GM21528 (cell line): ENCODE measurements around the gene SPATA9.
"Not testable (repeated sequence)": the region's sequence is repeated elsewhere in the genome, so short reads cannot be mapped to it uniquely, and the experiment has no call there.

Experiments
- ATAC-seq: cut with Tn5 transposase; IDR thresholded peaks from one replicate; pipeline ENCODE4 v1.9.1; 2021; ENCODE audit warnings: mild to moderate bottlenecking, moderate library complexity; ENCODE audit not compliant: unreplicated experiment, low FRiP score

SPATA9 gene

GRCh38 chr5:95718203-95718602 is 35.4 kb upstream of the SPATA9 start:
- peak; percentile 81 for ATAC-seq

DNA sequence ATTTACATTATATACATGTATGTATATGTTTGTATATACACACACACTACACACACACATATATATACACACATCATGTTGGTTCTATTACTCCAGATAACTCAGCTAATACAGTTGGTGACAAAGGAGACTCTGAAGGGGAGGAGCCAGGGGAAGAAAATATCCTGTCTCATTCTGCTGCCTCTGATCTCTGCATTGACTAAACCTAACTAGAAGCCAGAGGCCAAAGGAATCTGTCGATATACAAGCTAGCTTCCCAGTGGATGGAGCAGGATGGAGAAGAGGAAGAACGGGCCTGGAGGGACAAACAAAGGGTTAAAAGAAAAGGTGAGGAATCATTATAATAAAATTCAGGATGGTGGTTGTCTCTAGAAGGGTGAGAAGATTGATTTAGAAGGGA is 34.6 kb upstream of the SPATA9 start:
- no peak for ATAC-seq

GRCh38 chr5:95715799-95716461 is 33.1 kb upstream of the SPATA9 start:
- no peak for ATAC-seq

DNA sequence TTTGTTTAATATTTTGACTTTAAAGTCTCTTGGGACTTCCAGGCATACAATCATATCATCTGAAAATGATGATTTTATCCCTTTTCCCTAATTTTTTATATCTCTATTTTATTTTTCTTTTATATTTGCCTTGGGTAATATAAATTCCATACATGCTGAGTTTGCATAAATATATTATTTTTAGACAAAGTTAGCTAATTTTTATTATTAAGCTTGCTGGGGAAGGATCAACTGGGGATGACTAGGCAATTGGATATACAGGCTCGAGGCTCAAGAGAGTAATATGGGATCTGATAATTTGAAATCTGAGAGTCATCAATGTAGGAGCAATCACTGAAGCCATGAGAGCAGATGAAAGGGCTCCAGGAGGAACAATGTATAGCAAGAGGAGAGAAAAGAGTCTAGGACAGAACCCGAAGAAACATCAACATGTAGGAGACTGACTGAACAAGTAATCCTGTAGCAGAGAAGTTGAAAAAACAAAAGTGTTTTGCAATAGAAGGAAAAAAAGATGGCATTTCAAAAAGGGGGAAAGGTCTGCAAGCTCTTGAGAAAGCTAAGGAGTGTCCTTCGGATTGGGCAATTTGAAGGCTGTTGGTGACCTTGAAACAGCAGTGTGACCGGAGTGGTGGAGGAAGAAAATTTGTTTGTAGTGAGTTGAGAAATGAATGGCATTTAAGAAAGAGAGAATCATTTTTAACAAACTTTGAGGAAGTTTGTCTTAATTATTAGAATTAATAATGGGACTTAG is 31.3 kb upstream of the SPATA9 start:
- ATAC-seq = no peak

DNA sequence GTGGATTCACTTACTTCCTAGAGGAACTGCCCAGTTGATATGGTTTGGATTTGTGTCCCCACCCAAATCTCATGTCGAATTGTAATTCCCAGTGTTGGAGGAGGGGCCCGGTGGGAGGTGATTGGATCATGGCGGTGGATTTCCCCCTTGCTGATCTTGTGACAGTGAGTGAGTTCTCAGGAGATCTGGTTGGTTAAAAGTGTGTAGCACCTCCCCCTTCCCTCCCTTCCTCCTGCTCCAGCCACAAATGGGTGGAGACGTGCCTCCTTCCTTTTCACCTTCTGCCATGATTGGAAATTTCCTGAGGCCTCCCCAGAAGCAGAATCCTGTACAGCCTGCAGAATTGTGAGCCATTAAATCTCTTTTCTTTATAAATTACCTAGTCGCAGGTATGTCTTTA is 30.5 kb upstream of the SPATA9 start:
- ATAC-seq = not testable (repeated sequence)

- ATAC-seq = no peak
Measured at GRCh38 chr5:95712347-95712958, 29.7 kb upstream of the SPATA9 start.

DNA sequence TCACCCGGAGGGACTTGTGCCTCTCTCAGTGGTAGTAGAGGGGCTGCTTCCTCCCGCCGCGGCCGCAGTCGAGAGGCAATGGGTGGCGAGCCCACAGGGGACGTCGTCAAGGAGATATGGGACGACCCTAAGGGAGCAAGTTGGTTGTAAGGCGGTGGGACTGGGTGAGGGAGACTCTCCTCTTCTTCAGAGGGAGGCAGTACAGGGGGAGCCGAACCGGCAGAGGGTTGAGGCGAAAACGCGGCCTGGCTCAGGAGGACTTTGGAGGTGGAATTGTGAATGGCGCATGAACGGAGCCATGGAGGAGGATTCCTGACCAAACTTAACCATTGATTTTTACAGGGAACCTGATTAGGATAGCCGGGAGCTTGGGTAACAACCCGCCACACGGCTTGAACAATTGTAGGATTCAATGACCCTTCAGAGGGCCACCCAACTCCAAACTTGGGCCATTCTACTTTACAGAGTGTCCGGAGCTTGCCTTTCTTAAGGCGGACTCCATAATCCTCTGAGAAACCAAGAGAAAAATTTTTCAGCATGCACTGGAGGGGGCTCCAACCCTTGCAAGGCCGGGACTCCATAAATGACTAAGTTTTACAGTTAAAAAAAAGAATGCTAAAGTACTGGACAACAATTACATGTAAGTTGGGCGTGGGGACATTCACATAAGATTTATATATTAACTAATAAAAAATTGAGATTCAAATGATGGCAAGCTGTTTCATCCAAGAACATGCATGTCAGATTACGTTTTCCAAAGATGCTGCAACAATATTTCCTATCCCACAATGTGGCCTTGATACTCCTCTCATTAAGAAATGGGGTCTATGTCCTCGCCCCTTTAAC is 28.9 kb upstream of the SPATA9 start:
- no peak for ATAC-seq

DNA sequence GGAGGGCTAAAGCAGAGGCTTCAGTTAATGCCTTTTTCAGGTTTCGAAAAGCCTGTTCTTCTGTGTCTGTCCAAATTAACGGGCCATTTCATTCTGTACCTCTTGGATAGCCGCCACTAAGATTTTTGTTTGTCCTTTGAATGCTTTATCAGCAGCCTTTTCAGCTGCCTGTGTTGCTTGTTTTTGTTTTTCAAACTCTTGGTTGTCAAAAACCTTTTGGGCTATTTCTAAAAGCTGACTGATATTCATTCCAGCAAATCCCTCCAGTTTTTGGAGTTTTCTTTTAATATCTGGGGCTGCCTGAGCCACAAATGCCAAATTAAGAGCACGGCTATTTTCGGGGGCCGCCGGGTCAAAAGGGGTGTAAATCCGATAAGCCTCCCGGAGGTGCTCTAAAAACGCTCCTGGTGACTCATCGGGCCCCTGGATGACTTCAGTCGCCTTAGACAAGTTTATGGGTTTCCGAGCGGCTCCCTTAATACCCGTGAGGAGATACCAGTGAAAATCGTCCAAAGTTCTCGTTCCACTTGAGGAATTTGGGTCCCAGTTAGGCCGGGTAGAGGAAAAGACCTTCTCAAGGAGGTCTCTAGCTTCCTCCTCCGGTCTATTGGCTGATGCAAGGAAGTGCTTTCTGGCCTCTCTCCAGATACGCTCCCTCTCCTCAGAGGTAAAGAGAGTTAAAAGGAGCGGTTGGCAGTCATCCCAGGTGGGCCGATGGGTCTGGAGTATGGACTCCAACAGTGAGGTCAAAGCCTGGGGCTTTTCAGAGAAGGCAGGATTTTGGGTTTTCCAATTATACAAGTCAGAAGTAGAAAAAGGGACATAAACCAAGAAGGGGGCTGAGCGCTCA is 28.1 kb upstream of the SPATA9 start:
- ATAC-seq = not testable (repeated sequence)

DNA sequence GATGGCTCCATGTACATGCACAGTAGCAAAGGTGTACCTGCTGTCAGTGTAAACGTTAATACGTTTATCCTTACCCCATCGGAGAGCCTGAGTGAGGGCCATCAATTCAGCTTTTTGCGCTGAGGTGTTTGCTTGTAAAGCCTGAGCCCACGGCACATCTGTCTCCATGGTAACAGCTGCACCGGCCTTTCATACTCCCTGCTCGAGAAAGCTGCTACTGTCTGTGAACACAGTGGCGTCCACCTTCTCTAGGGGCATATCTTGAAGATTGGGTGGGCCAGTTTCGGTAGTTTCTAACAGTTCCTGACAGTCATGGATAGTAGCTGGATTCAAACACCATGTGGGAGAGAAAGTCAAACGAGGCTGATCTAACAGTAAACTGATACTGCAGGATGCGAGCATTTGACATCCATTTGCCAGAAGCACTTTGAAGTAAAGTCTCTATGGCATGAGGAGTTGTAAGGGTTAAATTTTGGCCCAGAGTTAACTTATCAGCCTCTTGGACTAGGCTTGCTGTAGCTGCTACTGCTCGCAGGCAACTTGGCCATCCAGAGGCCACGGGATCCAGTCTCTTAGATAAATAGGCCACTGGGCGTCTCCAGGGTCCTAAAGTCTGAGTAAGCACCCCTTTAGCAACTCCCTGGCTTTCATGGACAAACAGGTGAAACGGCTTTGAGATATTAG is 27.3 kb upstream of the SPATA9 start:
- no peak for ATAC-seq

GRCh38 chr5:95708876-95709275 is 26.1 kb upstream of the SPATA9 start:
- ATAC-seq = no peak

DNA sequence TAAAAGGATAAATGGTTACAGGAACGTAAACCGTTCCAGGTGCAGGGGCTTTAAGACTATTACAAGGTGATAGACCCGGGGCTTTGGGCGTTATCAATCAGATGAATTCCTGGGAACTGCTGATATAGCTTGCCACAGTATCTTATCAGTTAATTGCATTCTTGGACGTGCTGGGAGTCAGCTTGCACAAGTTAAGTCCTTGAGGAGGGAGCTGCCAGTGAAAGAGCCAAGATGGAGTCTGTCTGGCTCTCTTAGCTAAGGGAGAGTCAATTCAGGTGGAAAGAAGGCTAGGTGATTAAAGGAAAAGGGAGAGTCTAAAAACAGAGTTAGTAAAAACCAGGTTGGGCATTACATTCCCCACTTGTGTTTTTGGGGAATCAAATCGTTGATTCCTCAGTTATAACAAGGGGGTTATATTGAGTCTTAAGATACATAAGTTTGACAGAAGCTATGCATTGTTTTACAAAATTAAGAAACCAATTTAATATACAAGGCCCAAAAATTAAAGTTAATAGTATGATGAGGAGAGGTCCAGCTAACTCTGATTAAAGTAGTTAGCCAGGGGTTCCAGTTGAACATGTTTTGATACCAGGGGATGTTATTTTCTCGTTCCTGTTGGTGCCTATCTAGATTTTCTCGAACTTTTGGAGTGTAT is 24.9 kb upstream of the SPATA9 start:
- ATAC-seq = not testable (repeated sequence)

DNA sequence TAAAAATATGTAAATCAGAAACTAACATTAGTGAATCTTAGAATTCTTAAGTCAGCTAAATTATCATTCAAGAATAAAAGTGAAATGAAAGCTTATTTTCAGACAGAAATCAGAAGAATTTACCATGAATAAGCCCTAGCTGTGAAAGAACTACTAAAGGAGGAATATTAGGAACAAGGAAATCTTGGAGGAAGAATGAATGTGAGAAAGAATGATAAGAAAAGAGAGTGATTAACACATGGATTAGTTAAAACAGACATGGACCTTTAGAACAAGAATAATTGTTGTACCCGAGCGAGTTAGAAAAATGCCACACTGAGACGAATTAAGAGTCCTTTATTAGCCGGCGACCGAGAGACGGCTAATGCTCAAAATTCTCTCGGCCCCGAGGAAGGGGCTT is 24.3 kb upstream of the SPATA9 start:
- no peak for ATAC-seq

GRCh38 chr5:95706196-95706595 is 23.4 kb upstream of the SPATA9 start:
- not testable (repeated sequence) for ATAC-seq

DNA sequence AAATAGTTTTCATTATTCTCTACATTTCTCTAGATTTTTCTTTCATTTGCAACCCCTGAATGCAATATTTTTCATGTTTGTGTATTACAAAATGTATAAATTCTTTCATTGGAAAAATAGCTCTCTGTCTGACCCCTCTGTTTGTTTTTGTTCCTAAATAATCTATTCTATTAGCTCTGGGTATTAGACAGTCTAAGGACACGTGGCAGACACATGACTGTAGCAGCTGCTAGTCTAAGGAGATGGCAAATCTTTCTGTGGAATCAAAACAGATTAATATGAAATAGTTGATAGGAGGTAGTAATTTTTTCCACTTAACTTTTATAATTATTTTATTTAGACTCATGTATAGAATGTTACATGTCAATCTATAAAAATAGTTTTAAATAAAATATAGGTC is 21.4 kb upstream of the SPATA9 start:
- ATAC-seq = no peak

GRCh38 chr5:95701074-95701473 is 18.3 kb upstream of the SPATA9 start:
- ATAC-seq = no peak

DNA sequence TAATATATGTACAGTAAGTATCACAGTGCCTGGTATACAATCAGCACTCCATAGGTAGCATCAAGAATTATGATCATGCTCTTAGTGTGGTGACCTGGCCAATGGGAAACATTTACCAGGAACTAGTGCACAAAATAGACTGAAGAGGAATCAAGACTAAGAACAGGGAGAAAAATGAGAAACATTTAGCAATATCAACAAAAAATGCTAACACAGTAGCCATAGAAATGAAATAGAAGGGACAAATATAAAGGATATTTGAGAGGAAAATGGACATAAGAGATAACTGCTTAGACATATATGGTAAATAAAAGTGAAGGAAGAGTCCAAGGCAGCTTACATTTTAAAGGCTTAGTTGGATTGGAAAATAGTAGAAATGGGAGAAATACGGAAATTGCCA is 16.5 kb upstream of the SPATA9 start:
- no peak for ATAC-seq

DNA sequence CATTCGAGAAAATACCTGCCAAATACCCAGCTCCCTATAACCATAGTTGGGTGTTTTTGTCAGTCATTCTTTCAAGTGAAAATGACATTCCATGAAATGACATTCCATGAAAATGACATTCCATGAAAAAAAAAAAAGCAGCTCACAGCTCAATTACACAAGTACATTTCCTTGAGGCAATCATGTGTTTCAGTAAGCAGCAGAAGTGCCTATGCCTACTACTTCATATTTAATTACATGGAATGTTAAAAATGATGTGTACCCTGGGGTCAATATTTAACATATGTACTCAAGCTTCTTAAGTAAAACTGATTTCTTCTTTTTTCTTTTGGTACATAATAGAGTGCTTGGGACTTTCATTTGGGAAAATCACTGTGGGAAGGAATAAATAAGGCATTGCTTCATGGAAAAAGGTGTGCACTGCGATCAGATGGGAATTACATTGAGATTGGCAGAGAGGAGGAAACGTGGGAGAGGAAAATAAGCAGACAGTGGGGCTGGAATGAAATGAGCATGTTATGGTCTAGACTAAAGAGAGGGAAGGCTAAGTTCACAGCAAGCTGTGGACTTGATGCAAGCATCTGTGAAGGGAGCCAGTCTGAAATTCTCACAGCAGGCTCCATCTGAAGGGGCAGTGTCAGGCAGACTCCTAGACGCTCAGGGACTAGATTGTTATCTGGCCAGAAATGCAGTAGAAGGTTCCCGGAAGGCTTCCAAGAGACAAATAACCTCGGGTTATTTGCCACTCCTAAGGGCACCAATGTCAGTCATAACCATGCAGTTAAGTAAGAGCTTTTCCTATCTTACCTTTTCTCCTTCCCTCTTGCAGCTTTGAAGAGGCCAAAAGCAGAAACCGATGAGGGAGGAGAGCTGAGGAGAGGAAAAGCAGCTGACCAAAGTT is 15.2 kb upstream of the SPATA9 start:
- no peak for ATAC-seq

- ATAC-seq = no peak
Measured at GRCh38 chr5:95690333-95690732, 7.5 kb upstream of the SPATA9 start.
